Sciatic nerve (tissue), 2 donors: Measurements from ENCODE around the gene FAAP20. TPM values are rescaled to one million over a fixed set of nuclear protein-coding genes. Genes with fewer than 3 reads are reported as not detected.
A peak's percentile ranks its signal among the peaks of the same experiment; 100 is the strongest.

Source experiments
- ATAC-seq: fragments of 200-7000 bp; cut with Tn5 transposase; one replicate; pipeline ENCODE4 v1.9.1; 2020; ENCODE audit warnings: mild to moderate bottlenecking, moderate library complexity
- DNase-seq: peaks from one replicate; pipeline ENCODE4 v3.0.0-alpha.2; 2020; ENCODE audit warnings: low spot score
- intact Hi-C: fragments of 100-400 bp; cut with DNase I; formaldehyde crosslinking; loops from one replicate; pipeline ENCODE4 v1.14.2; 2022
- total RNA-seq: library from RNA; stranded (reverse); fragmentation: NEBNext Ultra II Directional; extraction: Animal tissue kit (Norgen Biotek cat#: 25700); gene quantifications from one replicate; pipeline ENCODE4 v1.2.1, GENCODE V29; 2021
- donor health status: DM: no; HTN: no; CAD: no.
- donor health status: DM: no; HTN: no; CAD: no.

The FAAP20 gene
- total RNA-seq, 1 donor from 2014 or later, result 43.0 TPM

GRCh38 chr1:2214541-2215241 lies 20.1 kb upstream of the FAAP20 start:
- ATAC-seq (peak; percentile 35), DNase-seq (peak; percentile 78)
- intact Hi-C loops, result no loop called here

DNA sequence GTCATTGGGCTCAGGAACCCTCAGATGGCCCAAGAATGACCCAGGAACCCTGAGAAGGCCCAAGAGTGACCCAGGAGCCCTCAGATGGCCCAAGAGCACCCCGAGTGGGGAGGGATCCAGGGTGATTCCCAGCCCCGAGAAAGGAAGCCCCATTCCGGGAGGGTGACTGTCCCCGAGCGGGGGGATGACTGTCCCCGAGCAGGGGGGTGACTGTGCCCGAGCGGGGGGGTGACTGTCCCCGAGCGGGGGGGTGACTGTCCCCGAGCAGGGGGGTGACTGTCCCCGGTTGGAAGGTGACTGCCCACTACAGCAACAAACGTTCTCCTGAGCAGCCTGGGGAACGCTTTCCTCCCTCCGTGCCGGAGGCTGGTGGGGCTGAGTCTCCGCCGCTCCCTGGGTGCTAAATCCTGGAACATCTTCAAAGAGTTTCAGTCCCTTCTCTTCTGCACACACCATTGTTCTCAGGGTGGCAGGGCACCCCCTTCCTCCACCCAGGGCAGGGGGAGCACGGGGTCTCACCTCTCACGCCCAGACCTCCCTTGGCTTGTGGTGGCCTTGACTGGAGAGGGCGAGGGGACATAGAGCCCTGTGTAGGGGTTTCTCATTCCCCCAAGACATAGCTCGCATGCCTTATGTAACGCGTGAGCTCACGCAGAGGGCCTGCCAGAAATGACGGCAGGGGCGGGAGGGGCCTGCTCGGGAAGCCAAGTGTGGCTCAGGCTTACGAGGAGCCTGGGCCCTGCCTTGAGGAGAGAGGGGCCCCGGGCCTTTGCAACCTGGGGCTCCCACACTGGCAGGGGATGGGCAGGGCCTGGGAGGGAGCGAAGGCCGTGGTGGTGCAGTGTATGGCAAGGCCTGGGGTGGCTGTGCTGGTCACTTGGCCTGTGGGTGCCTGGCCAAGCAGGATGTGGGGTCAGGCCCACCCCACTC lies 19.3 kb upstream of the FAAP20 start:
- DNase-seq (peak; percentile 93), ATAC-seq (peak; percentile 87)
- intact Hi-C loops, result no loop called here

- ATAC-seq (peak; percentile 57), DNase-seq (peak; percentile 95)
- intact Hi-C loops, result no loop called here
These were observed 18.2 kb upstream of the FAAP20 start for GRCh38 chr1:2212532-2213491.

DNA sequence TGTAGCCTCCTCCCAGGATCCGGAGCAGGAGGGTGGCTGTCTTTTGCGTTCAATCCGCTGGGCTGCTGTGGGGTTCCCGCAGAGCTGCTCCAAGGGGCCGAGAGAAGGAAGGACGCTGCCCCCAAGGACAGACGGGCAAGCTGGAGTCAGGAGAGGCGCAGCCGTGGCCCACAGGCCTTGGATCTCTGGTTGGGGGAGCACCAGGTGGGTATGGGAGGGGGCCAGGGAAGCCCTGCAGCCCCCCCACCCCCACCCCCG lies 17.6 kb upstream of the FAAP20 start:
- no peak for ATAC-seq

GRCh38 chr1:2210786-2211185 lies 16.2 kb upstream of the FAAP20 start:
- ATAC-seq (no peak), DNase-seq (peak; percentile 63)
- intact Hi-C loops, result no loop called here

More for the DNA sequence above, 17.6 kb upstream of the FAAP20 start:
- intact Hi-C loops, result no loop called here
- no peak for DNase-seq

GRCh38 chr1:2210084-2210653 lies 15.6 kb upstream of the FAAP20 start:
- no peak for ATAC-seq
- intact Hi-C loops, result no loop called here
- no peak for DNase-seq

GRCh38 chr1:2209400-2210083 lies 15.0 kb upstream of the FAAP20 start:
- DNase-seq (peak; percentile 68), ATAC-seq (no peak)
- intact Hi-C loops, result no loop called here

DNA sequence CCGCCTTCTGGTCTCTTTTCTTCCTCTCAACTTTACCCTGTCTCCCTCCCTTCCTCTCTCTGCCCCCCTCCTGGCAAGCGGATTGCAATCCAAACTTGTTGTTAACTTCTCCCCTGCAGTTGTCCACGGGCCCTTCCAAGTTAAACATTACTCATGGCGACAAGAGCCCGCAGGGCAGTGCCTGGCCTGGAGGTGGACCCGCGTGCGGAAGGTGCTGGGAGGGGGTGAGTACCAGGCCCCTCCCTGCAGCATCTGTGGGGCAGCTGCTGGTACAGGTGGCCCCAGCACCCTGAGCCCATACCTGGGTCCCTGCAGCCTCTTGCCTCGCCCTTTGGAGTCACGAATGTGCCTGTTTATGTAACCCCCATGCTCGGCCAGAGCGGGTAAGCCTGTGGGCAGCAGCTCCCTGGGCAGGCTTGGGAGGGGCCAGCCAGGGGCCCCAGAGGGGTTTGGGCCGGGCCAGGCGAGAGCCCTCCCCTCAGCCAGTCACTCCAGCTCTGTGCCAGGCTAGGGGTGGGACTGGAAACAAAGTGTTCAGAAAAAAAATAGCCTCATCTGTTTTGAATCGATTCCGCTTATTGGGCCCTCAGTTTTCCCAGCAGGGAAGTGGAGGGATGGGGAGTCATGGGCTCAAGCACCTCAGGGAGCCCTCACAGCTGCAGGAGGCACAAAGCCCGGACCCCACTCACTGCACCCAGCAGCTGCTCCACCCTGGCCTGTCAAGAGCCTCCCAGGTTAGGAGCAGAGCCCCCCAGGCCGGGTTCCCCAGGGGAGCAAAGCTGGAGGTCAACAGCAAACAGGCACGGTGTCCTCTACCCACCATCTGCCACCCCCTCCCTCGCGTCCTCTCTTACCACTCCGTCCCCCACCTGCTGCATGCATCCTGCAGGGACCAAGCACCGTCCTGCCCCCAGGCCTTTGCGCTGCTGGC lies 14.0 kb upstream of the FAAP20 start:
- intact Hi-C loops, result no loop called here

DNA sequence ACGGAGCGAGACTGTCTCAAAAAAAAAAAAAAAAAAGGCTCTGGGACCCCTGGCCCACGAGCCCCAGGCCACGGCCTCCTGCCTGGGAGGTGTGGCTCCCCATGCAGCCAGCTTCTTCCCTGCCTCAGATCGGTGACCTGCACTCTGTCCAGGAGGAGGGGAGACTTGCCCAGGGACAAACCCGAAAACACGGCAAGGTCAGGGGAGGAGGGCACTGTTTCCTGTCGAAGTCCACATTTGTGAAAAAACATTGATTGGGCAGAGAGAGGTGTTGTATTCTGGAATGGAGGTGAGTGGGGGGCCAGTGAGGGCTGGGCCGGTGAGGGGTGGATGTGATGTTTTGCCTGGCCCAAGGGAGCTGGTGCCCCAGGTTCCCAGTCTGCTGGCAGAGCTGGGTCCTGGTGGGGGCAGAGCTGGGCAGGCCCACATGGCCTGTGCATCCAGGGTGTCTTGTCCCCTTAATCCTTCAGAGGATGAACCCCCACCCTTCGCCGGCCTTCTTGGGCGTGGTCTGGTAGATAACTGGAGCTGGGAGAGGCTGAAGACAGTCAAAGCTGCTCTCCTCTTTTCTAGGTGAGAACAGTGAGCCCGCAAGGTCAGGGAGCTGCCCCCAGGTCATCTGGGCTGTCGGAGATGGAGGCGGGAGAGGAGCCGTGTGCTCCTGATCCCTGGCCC lies 12.4 kb upstream of the FAAP20 start:
- ATAC-seq (no peak), DNase-seq (peak; percentile 73)
- intact Hi-C loops, result no loop called here

More for the DNA sequence above, 14.0 kb upstream of the FAAP20 start:
- peak; percentile 79 for DNase-seq
- ATAC-seq, result peak; percentile 14

DNA sequence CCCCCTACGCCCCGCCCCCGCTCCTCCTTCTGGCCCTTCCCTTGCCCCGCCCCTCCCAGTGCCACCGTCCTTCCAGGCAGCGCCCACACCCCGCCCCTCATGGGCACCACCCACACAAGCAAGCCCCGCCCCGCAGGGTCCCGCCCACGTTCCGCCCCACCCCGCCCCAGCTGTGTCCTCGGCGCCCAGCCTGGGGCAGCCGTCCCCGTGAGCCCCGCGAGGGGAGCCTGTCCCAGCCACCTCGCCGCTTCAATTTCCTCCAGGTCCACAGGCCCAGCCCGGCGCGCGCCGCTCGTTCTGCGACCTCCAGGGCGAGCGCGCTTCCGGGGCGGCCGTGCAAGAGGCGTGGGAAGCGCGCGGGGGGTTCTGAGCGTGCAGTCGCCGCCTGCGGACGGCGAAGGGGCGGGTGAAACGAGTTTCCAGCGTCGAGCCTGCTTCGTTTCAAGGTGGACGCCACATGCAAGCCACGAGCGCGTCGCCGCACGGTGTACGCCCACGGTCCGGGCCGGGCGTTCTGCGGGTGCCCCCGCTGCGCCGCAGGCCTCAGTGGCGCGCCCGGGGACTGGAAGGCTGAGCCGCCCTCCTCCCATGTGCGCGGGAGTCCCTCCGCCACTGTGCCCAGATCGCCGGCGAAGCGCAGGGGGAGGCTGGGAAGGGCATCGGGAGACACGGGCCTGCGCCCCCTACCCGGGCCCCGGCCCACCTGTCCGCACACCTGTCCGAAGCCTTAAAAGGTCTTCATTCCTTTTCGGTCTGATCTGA lies 10.8 kb upstream of the FAAP20 start:
- intact Hi-C loops, result no loop called here
- DNase-seq (peak; percentile 98), ATAC-seq (peak; percentile 66)

GRCh38 chr1:2204415-2205190 lies 10.0 kb upstream of the FAAP20 start:
- intact Hi-C loops, result no loop called here
- peak; percentile 93 for DNase-seq

DNA sequence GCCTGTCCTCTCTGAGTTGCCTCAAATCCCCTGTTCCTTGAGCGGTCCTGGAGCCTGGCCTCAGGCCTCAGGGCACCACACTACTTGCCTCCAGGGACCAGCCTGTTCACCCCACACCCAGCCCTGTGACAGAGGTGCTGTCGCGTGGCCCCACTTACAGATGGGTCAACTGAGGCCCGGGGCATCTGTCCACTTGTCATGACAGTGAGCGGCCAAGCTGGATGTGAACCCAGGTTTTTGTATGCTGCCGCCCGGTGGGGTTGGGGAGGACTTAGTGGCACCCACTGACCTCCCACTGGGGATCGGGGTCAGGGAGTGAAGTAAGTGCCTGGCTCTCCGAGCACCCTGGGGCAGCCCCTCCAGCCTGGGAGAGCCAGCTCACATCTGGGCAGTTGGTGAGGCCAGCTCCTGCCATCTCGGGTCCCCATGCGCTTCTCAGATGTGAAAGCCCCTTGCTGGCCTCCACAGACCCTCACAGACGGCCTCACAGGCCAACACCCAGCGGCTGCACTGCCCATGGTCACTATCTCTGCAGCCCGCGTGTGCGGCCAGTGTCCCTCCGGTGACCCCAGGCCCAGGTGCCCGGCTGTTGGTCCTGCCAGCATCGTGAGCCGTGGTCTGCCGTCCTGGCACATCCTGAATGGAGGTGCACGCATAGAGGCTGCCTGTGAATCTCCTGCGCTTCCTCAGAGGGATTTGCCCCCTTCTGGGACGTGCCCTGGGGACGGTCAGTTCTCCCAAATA lies 9.3 kb upstream of the FAAP20 start:
- intact Hi-C loops, result no loop called here
- DNase-seq (peak; percentile 76), ATAC-seq (no peak)

More at GRCh38 chr1:2204415-2205190, 10.0 kb upstream of the FAAP20 start:
- ATAC-seq, result peak; percentile 61

DNA sequence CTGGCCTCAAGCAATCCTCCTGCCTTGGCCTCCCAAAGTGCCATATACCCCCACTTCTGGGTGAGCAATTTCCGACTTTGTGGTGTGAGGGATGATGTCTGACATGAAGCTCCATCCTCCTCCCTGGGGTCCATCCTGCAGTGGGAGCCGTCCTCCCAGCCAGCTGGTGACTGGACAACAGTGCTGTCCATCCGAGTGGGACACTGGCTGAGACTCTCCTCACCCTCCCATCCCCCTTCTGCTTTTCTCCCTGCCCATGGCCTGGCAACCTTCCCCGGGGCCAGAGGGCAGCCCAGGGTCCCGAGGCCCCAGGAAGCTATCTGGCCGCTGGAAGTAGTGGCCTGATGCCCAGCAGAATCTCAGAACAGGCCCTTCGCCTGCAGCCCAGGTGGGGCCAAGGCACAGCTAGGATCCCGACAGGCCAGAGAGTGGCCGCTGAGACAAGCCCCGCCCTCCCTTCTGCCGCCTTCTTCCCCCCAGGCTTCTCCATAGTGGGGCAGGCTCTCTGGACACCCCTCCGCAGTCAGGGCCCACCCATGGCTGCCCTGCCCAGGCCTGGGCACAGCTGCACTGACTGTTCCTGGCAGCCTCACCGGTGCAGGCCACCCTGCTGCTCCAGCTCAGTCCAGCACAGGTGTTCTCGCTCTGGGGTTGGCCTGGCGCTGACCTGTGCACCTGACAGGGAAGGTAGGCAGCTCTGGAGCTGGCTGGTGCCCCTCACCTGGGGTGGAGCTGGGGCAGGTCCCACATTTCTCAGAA lies 8.4 kb upstream of the FAAP20 start:
- intact Hi-C loops, result no loop called here
- ATAC-seq, result no peak
- DNase-seq, result peak; percentile 68

- DNase-seq, result no peak
- no peak for ATAC-seq
- intact Hi-C loops, result no loop called here
These were observed 7.5 kb upstream of the FAAP20 start for GRCh38 chr1:2202008-2202575.
